CD8-positive, alpha-beta memory T cell (primary cell): ENCODE measurements around the gene FLII. TPM values are rescaled to one million over a fixed set of nuclear protein-coding genes. Genes with fewer than 3 reads are reported as not detected.

Experiments
- CTCF ChIA-PET: fragments of 350-600 bp; sonication (Branson Sonifier 250); formaldehyde crosslinking; loops from one replicate; lab custom pipeline; 2021; ENCODE audit warnings: antibody characterized with exemption; lab: Charles Lee
- POLR2A ChIA-PET: fragments of 350-600 bp; sonication (Branson Sonifier 250); formaldehyde crosslinking; loops from one replicate; lab custom pipeline; 2021; ENCODE audit warnings: antibody characterized with exemption; lab: Charles Lee
- DNase-seq, 5 donors: peaks; one replicate each; pipeline versions ENCODE4 v3.0.0 to v3.0.0-alpha.2; 2020 to 2022; ENCODE audit warnings: mixed read lengths in 1 of 5
- H3K27ac ChIP-seq: one replicate; pipeline ENCODE4 v1.7.0; 2013; ENCODE audit warnings: low read depth, mild to moderate bottlenecking, low read length, moderate library complexity
- H3K27me3 ChIP-seq: 2 replicates; pipeline ENCODE4 v1.7.0; 2013; ENCODE audit warnings: low read length, mild to moderate bottlenecking; ENCODE audit not compliant: insufficient read depth, poor library complexity, severe bottlenecking
- H3K36me3 ChIP-seq: 2 replicates; pipeline ENCODE4 v1.7.0; 2013; ENCODE audit warnings: mild to moderate bottlenecking, low read length, moderate library complexity; ENCODE audit not compliant: insufficient read depth
- H3K4me1 ChIP-seq: 2 replicates; pipeline ENCODE4 v1.7.0; 2013; ENCODE audit warnings: mild to moderate bottlenecking, low read length, moderate library complexity; ENCODE audit not compliant: insufficient read depth
- H3K4me3 ChIP-seq: 2 replicates; pipeline ENCODE4 v1.7.0; 2013; ENCODE audit warnings: mild to moderate bottlenecking, low read length
- H3K9me3 ChIP-seq: 2 replicates; pipeline ENCODE4 v1.7.0; 2013; ENCODE audit warnings: mild to moderate bottlenecking, low read length
- H3K27ac Mint-ChIP-seq, 8 donors: one replicate each; pipeline ENCODE4 v1.8.0; 2020 to 2021; ENCODE audit warnings: mixed read lengths in 8 of 8, mild to moderate bottlenecking in 6 of 8, inconsistent platforms in 3 of 8, moderate library complexity in 3 of 8
- H3K27me3 Mint-ChIP-seq, 2 donors: one replicate each; pipeline ENCODE4 v1.8.0; 2020 to 2021; ENCODE audit warnings: mixed read lengths in 2 of 2, mild to moderate bottlenecking in 1 of 2, moderate library complexity in 1 of 2
- H3K36me3 Mint-ChIP-seq, 3 donors: one replicate each; pipeline ENCODE4 v1.8.0; 2020 to 2021; ENCODE audit warnings: mixed read lengths in 3 of 3, inconsistent platforms in 1 of 3, mild to moderate bottlenecking in 1 of 3
- H3K4me1 Mint-ChIP-seq, 3 donors: one replicate each; pipeline ENCODE4 v1.8.0; 2020 to 2021; ENCODE audit warnings: mixed read lengths in 3 of 3, inconsistent platforms in 1 of 3, mild to moderate bottlenecking in 1 of 3
- H3K4me3 Mint-ChIP-seq, 7 donors: one replicate each; pipeline ENCODE4 v1.8.0; 2020 to 2021; ENCODE audit warnings: mixed read lengths in 7 of 7, mild to moderate bottlenecking in 6 of 7, moderate library complexity in 4 of 7, inconsistent platforms in 2 of 7
- H3K9me3 Mint-ChIP-seq, 5 donors: one replicate each; pipeline ENCODE4 v1.8.0; 2020 to 2022; ENCODE audit warnings: mixed read lengths in 5 of 5, mild to moderate bottlenecking in 3 of 5, moderate library complexity in 2 of 5, inconsistent platforms in 1 of 5
- polyA plus RNA-seq: library from polyadenylated mRNA; unstranded; fragments of 300-500 nt; fragmentation: Illumina TruSeq; gene quantifications from one replicate; pipeline ENCODE4 v1.2.3, GENCODE V29; 2021
- total RNA-seq, 2 experiments: library from RNA; stranded (reverse); gene quantifications; one replicate each; pipeline ENCODE4 v1.2.3, GENCODE V29; 2021

Gene FLII
- total and polyA plus RNA-seq, 3 experiments from 2014 or later: 216 to 299 (median 278) TPM

- Mint-ChIP-seq H3K36me3 (peaks cover 0 to 26% (median 0%) of the 10 kb centered on the region in 3 donors), H3K4me3 (no peak overlapping the region), H3K27me3 (no peaks in the 10 kb centered on the region), H3K27ac (peak overlapping the region in 1 of 8 donors; percentile 17), H3K9me3 (no peaks in the 10 kb centered on the region), H3K4me1 (peaks cover 22 to 42% (median 27%) of the 10 kb centered on the region in 3 donors)
- Histone ChIP-seq H3K36me3 (no peaks in the 10 kb centered on the region), H3K9me3 (no peaks in the 10 kb centered on the region), H3K27ac (no peak overlapping the region), H3K4me1 (peaks cover 16% of the 10 kb centered on the region), H3K27me3 (no peaks in the 10 kb centered on the region), H3K4me3 (no peak overlapping the region)
- CTCF ChIA-PET: no interaction called here
- POLR2A ChIA-PET: no interaction called here
- no peak for DNase-seq
Observed at GRCh38 chr17:18229771-18230170, 28.8 kb downstream of the FLII start.

- Histone ChIP-seq H3K27me3 (no peaks in the 10 kb centered on the region), H3K9me3 (no peaks in the 10 kb centered on the region), H3K4me3 (no peak overlapping the region), H3K27ac (no peak overlapping the region), H3K36me3 (no peaks in the 10 kb centered on the region), H3K4me1 (peaks cover 18% of the 10 kb centered on the region)
- Mint-ChIP-seq H3K9me3 (no peaks in the 10 kb centered on the region), H3K27ac (peak overlapping the region in 2 of 8 donors; percentile 17 to 69), H3K36me3 (peaks cover 0 to 21% (median 0%) of the 10 kb centered on the region in 3 donors), H3K27me3 (no peaks in the 10 kb centered on the region), H3K4me1 (peaks cover 22 to 42% (median 27%) of the 10 kb centered on the region in 3 donors), H3K4me3 (peak overlapping the region in 2 of 7 donors; percentile 72 to 76)
- ChIA-PET POLR2A (no interaction called here), CTCF (no interaction called here)
- DNase-seq: no peak
Observed at GRCh38 chr17:18229254-18229653, 29.3 kb downstream of the FLII start.

DNA sequence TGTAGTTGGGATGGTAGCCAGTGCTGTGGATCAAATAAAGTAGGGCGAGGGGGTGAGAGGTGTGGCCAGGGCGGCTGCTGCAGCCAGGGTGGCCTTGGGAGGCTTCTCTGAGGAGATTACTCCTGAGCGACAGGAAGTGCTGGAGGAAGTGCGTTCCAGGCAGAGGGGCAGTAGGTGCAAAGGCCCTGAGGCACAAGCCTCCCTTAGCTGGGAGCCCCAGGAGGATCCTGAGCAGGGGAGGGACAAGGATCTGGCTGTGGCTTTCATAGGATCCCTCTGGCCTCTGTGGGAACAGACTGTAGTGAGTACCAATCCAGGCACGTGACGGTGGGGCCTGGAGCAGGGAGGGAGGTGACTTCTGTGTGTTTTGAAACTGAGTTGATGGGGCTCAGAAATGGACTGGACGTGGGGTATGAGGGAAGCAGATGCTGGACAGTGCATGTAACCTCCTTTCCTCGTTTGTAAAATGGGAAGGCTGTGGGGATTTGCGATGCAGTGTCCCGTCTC lies 30.3 kb downstream of the FLII start:
- Histone ChIP-seq H3K27me3 (no peaks in the 10 kb centered on the region), H3K9me3 (no peaks in the 10 kb centered on the region), H3K4me3 (no peak overlapping the region), H3K36me3 (no peaks in the 10 kb centered on the region), H3K27ac (no peak overlapping the region), H3K4me1 (peaks cover 18% of the 10 kb centered on the region)
- peak overlapping the region in 6 of 8 donors; percentile 14 to 78 (median 49) for H3K27ac Mint-ChIP-seq
- peak overlapping the region in 3 of 7 donors; percentile 24 to 77 (median 37) for H3K4me3 Mint-ChIP-seq
- peaks cover 0 to 12% (median 0%) of the 10 kb centered on the region in 3 donors for H3K36me3 Mint-ChIP-seq
- POLR2A ChIA-PET: no interaction called here
- no peaks in the 10 kb centered on the region for H3K9me3 Mint-ChIP-seq
- DNase-seq: no peak
- no peaks in the 10 kb centered on the region for H3K27me3 Mint-ChIP-seq
- CTCF ChIA-PET: no interaction called here
- peaks cover 22 to 42% (median 27%) of the 10 kb centered on the region in 3 donors for H3K4me1 Mint-ChIP-seq

- H3K27ac ChIP-seq: no peak overlapping the region
- POLR2A ChIA-PET: no interaction called here
Observed at GRCh38 chr17:18227635-18228034, 30.9 kb downstream of the FLII start.

GRCh38 chr17:18226284-18226945 lies 32.1 kb downstream of the FLII start:
- Mint-ChIP-seq H3K27ac (peak overlapping the region; percentile 57 to 99 (median 92)), H3K9me3 (no peaks in the 10 kb centered on the region), H3K4me3 (peak overlapping the region; percentile 95 to 100 (median 97)), H3K4me1 (peaks cover 22 to 42% (median 27%) of the 10 kb centered on the region in 3 donors), H3K36me3 (peaks cover 0 to 4% (median 0%) of the 10 kb centered on the region in 3 donors), H3K27me3 (no peaks in the 10 kb centered on the region)
- peaks cover 18% of the 10 kb centered on the region for H3K4me1 ChIP-seq
- no peaks in the 10 kb centered on the region for H3K27me3 ChIP-seq
- ChIA-PET POLR2A (interaction anchor here (1.2 kb wide), 1 partner anchor 21 kb away, joined by 4 read pairs; no protein-coding TSS in a partner anchor), CTCF (interaction anchor here (1.0 kb wide), 1 partner anchor 10 kb away, joined by 3 read pairs; no protein-coding TSS in a partner anchor)
- no peaks in the 10 kb centered on the region for H3K9me3 ChIP-seq
- no peaks in the 10 kb centered on the region for H3K36me3 ChIP-seq
- DNase-seq: no peak
- H3K4me3 ChIP-seq: peak overlapping the region; percentile 72
- peak overlapping the region; percentile 38 for H3K27ac ChIP-seq

More at GRCh38 chr17:18227635-18228034, 30.9 kb downstream of the FLII start:
- H3K4me1 Mint-ChIP-seq: peaks cover 22 to 42% (median 27%) of the 10 kb centered on the region in 3 donors
- H3K36me3 Mint-ChIP-seq: peaks cover 0 to 9% (median 0%) of the 10 kb centered on the region in 3 donors
- no peaks in the 10 kb centered on the region for H3K9me3 ChIP-seq
- H3K4me3 Mint-ChIP-seq: peak overlapping the region in 6 of 7 donors; percentile 12 to 97 (median 32)
- H3K4me3 ChIP-seq: no peak overlapping the region
- H3K36me3 ChIP-seq: no peaks in the 10 kb centered on the region
- peak overlapping the region in 7 of 8 donors; percentile 8 to 78 (median 50) for H3K27ac Mint-ChIP-seq
- no peaks in the 10 kb centered on the region for H3K27me3 Mint-ChIP-seq
- H3K4me1 ChIP-seq: peaks cover 18% of the 10 kb centered on the region
- DNase-seq: no peak
- no peaks in the 10 kb centered on the region for H3K9me3 Mint-ChIP-seq
- CTCF ChIA-PET: no interaction called here
- no peaks in the 10 kb centered on the region for H3K27me3 ChIP-seq

GRCh38 chr17:18225642-18226283 lies 32.8 kb downstream of the FLII start:
- CTCF ChIA-PET: interaction anchor here (1.0 kb wide), 1 partner anchor 9 kb away, joined by 3 read pairs; no protein-coding TSS in a partner anchor

GRCh38 chr17:18225121-18225641 lies 33.4 kb downstream of the FLII start, which contains the start of gene LLGL1:
TSS of gene LLGL1 (plus strand) at chr17:18225635. CDS start at chr17:18225683, 48 bp downstream.
- Histone ChIP-seq H3K36me3 (no peaks in the 10 kb centered on the region), H3K9me3 (no peaks in the 10 kb centered on the region), H3K4me3 (peak within 1 kb of the TSS; percentile 72), H3K27ac (peak within 1 kb of the TSS; percentile 38), H3K27me3 (no peaks in the 10 kb centered on the region), H3K4me1 (peaks cover 18% of the 10 kb centered on the region)
- ChIA-PET POLR2A (interaction anchor here (0.9 to 1.2 kb wide), 3 partner anchors 22 to 42 kb away, joined by 3 to 4 read pairs (median 3); partner anchors contain the start of gene ALKBH5), CTCF (interaction anchor here (1.5 kb wide), 1 partner anchor 10 kb away, joined by 4 read pairs; no protein-coding TSS in a partner anchor)
- H3K4me3 Mint-ChIP-seq: peak within 1 kb of the TSS; percentile 95 to 100 (median 97)
- H3K4me1 Mint-ChIP-seq: peaks cover 22 to 42% (median 27%) of the 10 kb centered on the region in 3 donors
- H3K36me3 Mint-ChIP-seq: peaks cover 0 to 4% (median 0%) of the 10 kb centered on the region in 3 donors
- H3K27ac Mint-ChIP-seq: peak within 1 kb of the TSS; percentile 57 to 99 (median 93)
- DNase-seq: peak; percentile 95 to 96 (median 96)
- H3K9me3 Mint-ChIP-seq: no peaks in the 10 kb centered on the region
- H3K27me3 Mint-ChIP-seq: no peaks in the 10 kb centered on the region

More at GRCh38 chr17:18225642-18226283, 32.8 kb downstream of the FLII start:
- peaks cover 0 to 4% (median 0%) of the 10 kb centered on the region in 3 donors for H3K36me3 Mint-ChIP-seq
- H3K27ac ChIP-seq: peak overlapping the region; percentile 38
- no peaks in the 10 kb centered on the region for H3K27me3 ChIP-seq
- H3K4me3 ChIP-seq: peak overlapping the region; percentile 72
- no peaks in the 10 kb centered on the region for H3K9me3 Mint-ChIP-seq
- H3K27ac Mint-ChIP-seq: peak overlapping the region; percentile 57 to 99 (median 92)
- H3K4me3 Mint-ChIP-seq: peak overlapping the region; percentile 95 to 100 (median 97)
- no peaks in the 10 kb centered on the region for H3K27me3 Mint-ChIP-seq
- H3K36me3 ChIP-seq: no peaks in the 10 kb centered on the region
- H3K9me3 ChIP-seq: no peaks in the 10 kb centered on the region
- H3K4me1 ChIP-seq: peaks cover 18% of the 10 kb centered on the region
- POLR2A ChIA-PET: interaction anchor here (0.9 to 1.2 kb wide), 3 partner anchors 22 to 43 kb away, joined by 3 to 4 read pairs (median 3); partner anchors contain the start of gene ALKBH5
- peak in 1 of 5 donors; percentile 23 for DNase-seq
- H3K4me1 Mint-ChIP-seq: peaks cover 22 to 42% (median 27%) of the 10 kb centered on the region in 3 donors
